CD4-positive, alpha-beta T cell treated with Interleukin-4 for 4 hours (primary cell): ENCODE measurements around the gene GBE1.
"Not testable (repeated sequence)": the region's sequence is repeated elsewhere in the genome, so short reads cannot be mapped to it uniquely, and the experiment has no call there.

Experiments
- DNase-seq: peaks from one replicate; pipeline ENCODE4 v3.0.0-alpha.2; 2020

GBE1 gene

GRCh38 chr3:81518945-81519344 lies 242.5 kb downstream of the GBE1 start:
- no peak for DNase-seq

GRCh38 chr3:81516042-81516441 lies 245.4 kb downstream of the GBE1 start:
- DNase-seq, result no peak

- DNase-seq, result no peak
Measured at GRCh38 chr3:81513591-81513990, 247.9 kb downstream of the GBE1 start.

- no peak for DNase-seq
Measured at GRCh38 chr3:81503026-81503425, 258.4 kb downstream of the GBE1 start.

GRCh38 chr3:81502236-81502635 lies 259.2 kb downstream of the GBE1 start:
- no peak for DNase-seq

GRCh38 chr3:81500039-81500438 lies 261.4 kb downstream of the GBE1 start:
- DNase-seq, result no peak

- no peak for DNase-seq
Measured at GRCh38 chr3:81497572-81498251, 263.7 kb downstream of the GBE1 start.

- DNase-seq, result no peak
Measured at GRCh38 chr3:81496407-81497104, 264.9 kb downstream of the GBE1 start.

GRCh38 chr3:81492471-81492870 lies 269.0 kb downstream of the GBE1 start:
- DNase-seq, result not testable (repeated sequence)

- no peak for DNase-seq
Measured at GRCh38 chr3:81492040-81492439, 269.4 kb downstream of the GBE1 start.

GRCh38 chr3:81490541-81491288 lies 270.7 kb downstream of the GBE1 start:
- DNase-seq, result peak; percentile 71

- DNase-seq, result peak; percentile 1
Measured at GRCh38 chr3:81485444-81485865, 276.0 kb downstream of the GBE1 start.

- no peak for DNase-seq
Measured at GRCh38 chr3:81484520-81484919, 276.9 kb downstream of the GBE1 start.

GRCh38 chr3:81483046-81483445 lies 278.4 kb downstream of the GBE1 start:
- no peak for DNase-seq

GRCh38 chr3:81477740-81478139 lies 283.7 kb downstream of the GBE1 start:
- DNase-seq, result no peak

GRCh38 chr3:81476692-81477091 lies 284.8 kb downstream of the GBE1 start:
- DNase-seq, result no peak

GRCh38 chr3:81472600-81473362 lies 288.7 kb downstream of the GBE1 start:
- no peak for DNase-seq

GRCh38 chr3:81470524-81471278 lies 290.7 kb downstream of the GBE1 start:
- DNase-seq, result no peak

- DNase-seq, result no peak
Measured at GRCh38 chr3:81468391-81468790, 293.1 kb downstream of the GBE1 start.

GRCh38 chr3:81466201-81466560 lies 295.3 kb downstream of the GBE1 start:
- DNase-seq, result no peak

- no peak for DNase-seq
Measured at GRCh38 chr3:81465510-81466200, 295.8 kb downstream of the GBE1 start.

GRCh38 chr3:81463781-81464180 lies 297.7 kb downstream of the GBE1 start:
- DNase-seq, result no peak
